Loucy (cell line): ENCODE data around the gene FTCD.

Experiments used
- EZH2phosphoT487 ChIP-seq: fragments of 200-600 bp; IDR thresholded peaks from 2 replicates; pipeline ENCODE4 v1.6.1; 2018; ENCODE audit warnings: antibody characterized with exemption, mild to moderate bottlenecking, moderate library complexity, borderline replicate concordance
- TF ChIP-seq, protein P1 (sequence below): fragments of 200-600 bp; sonication (generic); conservative IDR thresholded peaks from 2 replicates; pipeline ENCODE4 v1.5.1; 2014; ENCODE audit warnings: mild to moderate bottlenecking, antibody characterized with exemption, low read length

- TF ChIP-seq, protein P1, sequence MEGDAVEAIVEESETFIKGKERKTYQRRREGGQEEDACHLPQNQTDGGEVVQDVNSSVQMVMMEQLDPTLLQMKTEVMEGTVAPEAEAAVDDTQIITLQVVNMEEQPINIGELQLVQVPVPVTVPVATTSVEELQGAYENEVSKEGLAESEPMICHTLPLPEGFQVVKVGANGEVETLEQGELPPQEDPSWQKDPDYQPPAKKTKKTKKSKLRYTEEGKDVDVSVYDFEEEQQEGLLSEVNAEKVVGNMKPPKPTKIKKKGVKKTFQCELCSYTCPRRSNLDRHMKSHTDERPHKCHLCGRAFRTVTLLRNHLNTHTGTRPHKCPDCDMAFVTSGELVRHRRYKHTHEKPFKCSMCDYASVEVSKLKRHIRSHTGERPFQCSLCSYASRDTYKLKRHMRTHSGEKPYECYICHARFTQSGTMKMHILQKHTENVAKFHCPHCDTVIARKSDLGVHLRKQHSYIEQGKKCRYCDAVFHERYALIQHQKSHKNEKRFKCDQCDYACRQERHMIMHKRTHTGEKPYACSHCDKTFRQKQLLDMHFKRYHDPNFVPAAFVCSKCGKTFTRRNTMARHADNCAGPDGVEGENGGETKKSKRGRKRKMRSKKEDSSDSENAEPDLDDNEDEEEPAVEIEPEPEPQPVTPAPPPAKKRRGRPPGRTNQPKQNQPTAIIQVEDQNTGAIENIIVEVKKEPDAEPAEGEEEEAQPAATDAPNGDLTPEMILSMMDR: no peak
- no peak for TF ChIP-seq EZH2phosphoT487
Measured at GRCh38 chr21:46124083-46124925, 31.1 kb downstream of the FTCD start.
